Neural progenitor cell (in vitro differentiated cells): ENCODE results near the gene TSEN15.

Experiments
- EZH2phosphoT487 ChIP-seq: fragments of 200-600 bp; sonication (generic); IDR thresholded peaks from 2 replicates; pipeline ENCODE4 v1.6.1; 2017; ENCODE audit warnings: antibody characterized with exemption
- TF ChIP-seq, protein P1 (sequence below): fragments of 200-600 bp; sonication (generic); IDR thresholded peaks from 2 replicates; pipeline ENCODE4 v1.5.1; 2017; ENCODE audit warnings: antibody characterized with exemption, mild to moderate bottlenecking

DNA sequence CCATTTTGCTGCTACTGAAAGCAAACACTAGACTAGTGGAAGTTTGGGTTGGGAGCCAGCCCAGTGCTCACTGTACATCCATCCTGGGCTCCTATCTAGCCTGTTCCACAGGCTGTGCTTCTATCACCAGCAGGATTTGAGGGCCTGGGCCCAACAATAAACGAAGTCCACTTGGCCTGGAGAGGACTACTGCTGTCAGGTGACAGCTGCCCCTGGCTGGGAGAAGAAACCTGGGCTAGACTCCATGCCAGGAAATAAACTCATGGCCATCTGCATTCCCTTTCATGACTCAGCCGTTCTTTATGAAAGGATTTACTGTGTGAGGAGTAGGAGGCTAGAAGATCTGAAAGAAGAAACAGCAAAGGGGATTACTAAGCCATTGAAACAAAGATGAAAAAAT lies 49.5 kb upstream of the TSEN15 start:
- TF ChIP-seq, protein P1, sequence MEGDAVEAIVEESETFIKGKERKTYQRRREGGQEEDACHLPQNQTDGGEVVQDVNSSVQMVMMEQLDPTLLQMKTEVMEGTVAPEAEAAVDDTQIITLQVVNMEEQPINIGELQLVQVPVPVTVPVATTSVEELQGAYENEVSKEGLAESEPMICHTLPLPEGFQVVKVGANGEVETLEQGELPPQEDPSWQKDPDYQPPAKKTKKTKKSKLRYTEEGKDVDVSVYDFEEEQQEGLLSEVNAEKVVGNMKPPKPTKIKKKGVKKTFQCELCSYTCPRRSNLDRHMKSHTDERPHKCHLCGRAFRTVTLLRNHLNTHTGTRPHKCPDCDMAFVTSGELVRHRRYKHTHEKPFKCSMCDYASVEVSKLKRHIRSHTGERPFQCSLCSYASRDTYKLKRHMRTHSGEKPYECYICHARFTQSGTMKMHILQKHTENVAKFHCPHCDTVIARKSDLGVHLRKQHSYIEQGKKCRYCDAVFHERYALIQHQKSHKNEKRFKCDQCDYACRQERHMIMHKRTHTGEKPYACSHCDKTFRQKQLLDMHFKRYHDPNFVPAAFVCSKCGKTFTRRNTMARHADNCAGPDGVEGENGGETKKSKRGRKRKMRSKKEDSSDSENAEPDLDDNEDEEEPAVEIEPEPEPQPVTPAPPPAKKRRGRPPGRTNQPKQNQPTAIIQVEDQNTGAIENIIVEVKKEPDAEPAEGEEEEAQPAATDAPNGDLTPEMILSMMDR: no peak
- no peak for TF ChIP-seq EZH2phosphoT487
